Left ventricle myocardium inferior (tissue), 1 donor: Measurements from ENCODE around the gene TDRD5. TPM values are rescaled to one million over a fixed set of nuclear protein-coding genes. Genes with fewer than 3 reads are reported as not detected.

Experiments
- DNase-seq: peaks from one replicate; pipeline ENCODE4 v3.0.0-alpha.2; 2020
- H3K27ac ChIP-seq: fragments of 200-600 bp; replicated peaks from 2 replicates; pipeline ENCODE4 v1.8.0; 2021
- H3K27me3 ChIP-seq: fragments of 200-600 bp; 2 replicates; pipeline ENCODE4 v1.8.0; 2021; ENCODE audit warnings: low read depth
- H3K36me3 ChIP-seq: fragments of 200-600 bp; 2 replicates; pipeline ENCODE4 v1.8.0; 2021
- H3K4me1 ChIP-seq: fragments of 200-600 bp; 2 replicates; pipeline ENCODE4 v1.8.0; 2021
- H3K4me3 ChIP-seq: fragments of 200-600 bp; 2 replicates; pipeline ENCODE4 v1.8.0; 2021; ENCODE audit warnings: mild to moderate bottlenecking, moderate library complexity
- H3K9me3 ChIP-seq: fragments of 200-600 bp; replicated peaks from 2 replicates; pipeline ENCODE4 v1.8.0; 2021
- intact Hi-C: fragments of 100-400 bp; cut with micrococcal nuclease; formaldehyde crosslinking; loops from one replicate; pipeline ENCODE4 v1.11.0; 2022
- total RNA-seq: library from RNA; stranded (reverse); fragmentation: NEBNext Ultra II Directional; extraction: Animal tissue kit (Norgen Biotek cat#: 25700); gene quantifications from one replicate; pipeline ENCODE4 v1.2.1, GENCODE V29; 2021
- TF ChIP-seq, protein P1 (sequence below): fragments of 200-600 bp; IDR thresholded peaks from 2 replicates; pipeline ENCODE4 v1.8.0; 2021; ENCODE audit warnings: antibody characterized with exemption, mild to moderate bottlenecking, borderline replicate concordance
- donor health status: DM: no; HTN: yes; CAD: no; lungs with severe emphysema.

TDRD5 gene
- total RNA-seq, 1 donor from 2014 or later: not detected

DNA sequence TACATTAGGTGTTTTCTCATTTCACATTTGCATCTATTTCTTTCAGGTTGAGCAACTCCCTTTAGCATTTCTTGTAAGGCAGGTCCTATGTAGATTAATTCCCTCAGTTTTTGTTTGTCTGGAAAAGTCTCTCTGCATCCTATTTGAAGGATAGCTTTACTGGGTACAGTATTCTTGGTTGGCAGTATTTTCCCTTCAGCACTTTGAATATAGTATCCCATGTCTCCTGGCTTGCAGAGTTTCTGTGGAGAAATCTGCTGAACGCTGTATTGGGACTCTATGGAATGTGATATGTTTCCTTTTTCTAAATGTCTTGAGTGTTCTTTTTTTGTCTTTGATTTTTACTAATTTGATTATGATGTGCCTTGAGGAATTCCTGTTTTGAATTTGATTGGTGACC, 122.5 kb downstream of the TDRD5 start:
- TF ChIP-seq, protein P1, sequence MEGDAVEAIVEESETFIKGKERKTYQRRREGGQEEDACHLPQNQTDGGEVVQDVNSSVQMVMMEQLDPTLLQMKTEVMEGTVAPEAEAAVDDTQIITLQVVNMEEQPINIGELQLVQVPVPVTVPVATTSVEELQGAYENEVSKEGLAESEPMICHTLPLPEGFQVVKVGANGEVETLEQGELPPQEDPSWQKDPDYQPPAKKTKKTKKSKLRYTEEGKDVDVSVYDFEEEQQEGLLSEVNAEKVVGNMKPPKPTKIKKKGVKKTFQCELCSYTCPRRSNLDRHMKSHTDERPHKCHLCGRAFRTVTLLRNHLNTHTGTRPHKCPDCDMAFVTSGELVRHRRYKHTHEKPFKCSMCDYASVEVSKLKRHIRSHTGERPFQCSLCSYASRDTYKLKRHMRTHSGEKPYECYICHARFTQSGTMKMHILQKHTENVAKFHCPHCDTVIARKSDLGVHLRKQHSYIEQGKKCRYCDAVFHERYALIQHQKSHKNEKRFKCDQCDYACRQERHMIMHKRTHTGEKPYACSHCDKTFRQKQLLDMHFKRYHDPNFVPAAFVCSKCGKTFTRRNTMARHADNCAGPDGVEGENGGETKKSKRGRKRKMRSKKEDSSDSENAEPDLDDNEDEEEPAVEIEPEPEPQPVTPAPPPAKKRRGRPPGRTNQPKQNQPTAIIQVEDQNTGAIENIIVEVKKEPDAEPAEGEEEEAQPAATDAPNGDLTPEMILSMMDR: no peak
- peaks cover 57% of the 10 kb centered on the region for H3K9me3 ChIP-seq
- H3K36me3 ChIP-seq: no peaks in the 10 kb centered on the region
- H3K27me3 ChIP-seq: no peaks in the 10 kb centered on the region
- no peak overlapping the region for H3K4me3 ChIP-seq
- H3K27ac ChIP-seq: no peak overlapping the region
- DNase-seq: no peak
- intact Hi-C loops: no loop called here
- H3K4me1 ChIP-seq: peaks cover 17% of the 10 kb centered on the region

DNA sequence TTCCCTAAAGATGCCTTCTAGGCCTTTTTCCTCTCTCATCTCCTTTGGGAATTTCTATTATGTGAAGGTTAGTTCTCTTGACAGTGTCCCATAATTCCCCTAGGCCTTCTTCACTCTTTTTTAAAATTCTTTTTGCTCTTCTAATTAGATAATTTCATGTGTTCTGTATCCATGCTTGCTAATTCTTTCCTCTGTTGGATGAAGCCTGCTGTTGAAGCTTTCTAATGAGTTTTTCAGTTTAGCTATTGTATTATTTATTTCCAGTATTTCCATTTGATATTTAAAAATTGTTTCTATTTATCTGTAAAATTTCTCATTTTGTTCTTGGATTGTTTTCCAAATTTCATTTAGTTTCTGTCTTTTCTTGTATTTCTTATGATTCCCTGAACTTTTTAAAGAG, 123.0 kb downstream of the TDRD5 start:
- Histone ChIP-seq H3K36me3 (no peaks in the 10 kb centered on the region), H3K27me3 (no peaks in the 10 kb centered on the region), H3K4me3 (no peak overlapping the region), H3K9me3 (peaks cover 62% of the 10 kb centered on the region), H3K4me1 (peaks cover 13% of the 10 kb centered on the region), H3K27ac (no peak overlapping the region)
- intact Hi-C loops: no loop called here
- TF ChIP-seq, protein P1: no peak
- no peak for DNase-seq

DNA sequence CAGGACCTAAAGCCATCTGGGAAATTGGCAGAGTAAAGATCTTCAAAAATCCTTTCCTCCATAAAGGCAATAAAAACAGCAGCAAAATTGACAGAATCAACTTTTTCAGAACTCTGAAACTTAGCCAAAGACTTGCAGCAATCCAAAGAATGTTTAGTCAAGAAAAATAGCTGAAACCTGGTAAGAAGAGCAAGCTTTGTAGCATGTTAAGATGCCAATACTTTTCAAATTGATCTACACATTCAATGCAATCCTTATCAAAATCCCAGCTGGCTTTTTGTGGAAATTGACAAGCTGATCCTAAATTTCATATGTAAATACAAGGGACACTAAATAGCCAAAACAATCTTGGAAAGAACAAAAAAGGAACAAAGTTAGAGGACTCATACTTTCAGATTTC, 127.6 kb downstream of the TDRD5 start:
- Histone ChIP-seq H3K27ac (no peak overlapping the region), H3K4me3 (no peak overlapping the region), H3K27me3 (no peaks in the 10 kb centered on the region), H3K36me3 (no peaks in the 10 kb centered on the region), H3K4me1 (no peaks in the 10 kb centered on the region), H3K9me3 (peaks cover 73% of the 10 kb centered on the region)
- intact Hi-C loops: no loop called here
- DNase-seq: no peak
- TF ChIP-seq, protein P1: no peak

DNA sequence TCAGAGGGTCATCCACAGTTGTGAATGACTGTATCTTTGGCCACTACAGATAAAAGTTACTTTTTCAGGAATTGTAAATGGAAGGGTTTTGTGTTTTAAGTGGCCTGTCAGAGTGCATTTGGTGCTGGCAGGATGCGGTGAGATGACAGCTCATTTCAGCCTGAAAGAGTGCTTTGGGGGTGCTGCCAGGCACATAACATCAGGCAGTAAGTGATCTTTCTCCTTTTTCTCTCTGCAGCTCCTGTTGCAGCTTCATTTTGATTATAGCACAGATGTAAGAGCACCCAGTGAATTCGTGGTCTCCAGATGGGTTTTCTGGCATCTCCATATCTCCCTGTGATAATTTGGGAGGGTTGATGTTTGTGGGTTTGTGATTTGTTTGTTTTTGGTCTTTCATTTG, 136.6 kb downstream of the TDRD5 start:
- intact Hi-C loops: no loop called here
- TF ChIP-seq, protein P1: no peak
- H3K9me3 ChIP-seq: no peaks in the 10 kb centered on the region
- H3K27me3 ChIP-seq: peaks cover 35% of the 10 kb centered on the region
- no peaks in the 10 kb centered on the region for H3K36me3 ChIP-seq
- H3K27ac ChIP-seq: no peak overlapping the region
- H3K4me3 ChIP-seq: no peak overlapping the region
- DNase-seq: no peak
- no peaks in the 10 kb centered on the region for H3K4me1 ChIP-seq

DNA sequence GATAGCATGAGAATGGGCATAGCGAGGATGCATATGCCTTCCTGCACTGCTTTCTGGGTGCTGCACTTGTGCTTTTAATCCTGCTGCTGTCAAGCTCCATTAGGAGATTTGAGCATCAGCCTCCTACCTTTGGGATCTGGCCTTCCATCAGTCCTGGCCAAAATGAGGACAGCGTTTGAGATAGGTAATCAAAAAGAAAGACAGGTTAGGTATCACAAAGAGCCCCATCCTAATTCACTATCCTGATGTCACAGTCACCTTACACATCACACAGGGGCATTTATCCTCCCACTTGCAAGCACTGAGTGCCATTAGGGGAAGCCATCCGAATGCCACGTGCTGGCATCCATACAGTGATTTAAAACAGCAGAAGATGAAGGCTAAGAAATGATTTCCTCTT, 138.2 kb downstream of the TDRD5 start:
- H3K27ac ChIP-seq: no peak overlapping the region
- no peaks in the 10 kb centered on the region for H3K9me3 ChIP-seq
- H3K36me3 ChIP-seq: no peaks in the 10 kb centered on the region
- TF ChIP-seq, protein P1: no peak
- no peak for DNase-seq
- intact Hi-C loops: no loop called here
- no peaks in the 10 kb centered on the region for H3K4me1 ChIP-seq
- H3K4me3 ChIP-seq: no peak overlapping the region
- H3K27me3 ChIP-seq: peaks cover 35% of the 10 kb centered on the region

DNA sequence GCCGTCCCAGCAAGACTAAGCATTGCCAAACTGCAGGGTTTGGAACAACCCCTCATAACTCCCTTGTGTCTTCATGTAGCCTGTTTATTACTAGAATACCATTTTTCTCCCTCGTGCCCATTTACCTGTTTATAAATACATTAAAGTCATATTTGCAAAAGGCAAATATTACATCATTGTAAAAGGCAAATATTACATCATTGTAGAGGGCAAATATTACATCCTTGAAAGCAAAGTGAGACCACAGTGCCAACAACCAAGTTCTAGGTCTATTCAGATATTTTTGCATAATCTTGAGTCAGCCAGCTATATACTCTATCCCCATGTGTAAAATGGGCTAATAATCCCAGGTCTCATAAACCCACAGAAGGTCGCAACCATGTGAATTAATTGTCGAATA, 140.0 kb downstream of the TDRD5 start:
- peaks cover 44% of the 10 kb centered on the region for H3K27me3 ChIP-seq
- intact Hi-C loops: no loop called here

More for the DNA sequence above, 140.0 kb downstream of the TDRD5 start:
- TF ChIP-seq, protein P1: no peak
- no peaks in the 10 kb centered on the region for H3K36me3 ChIP-seq
- no peaks in the 10 kb centered on the region for H3K9me3 ChIP-seq
- no peak overlapping the region for H3K27ac ChIP-seq
- no peak overlapping the region for H3K4me3 ChIP-seq
- no peak for DNase-seq
- no peaks in the 10 kb centered on the region for H3K4me1 ChIP-seq
